ENCODE results near the gene PLXNA4.

The PLXNA4 gene

GRCh38 chr7:132160611-132161532 lies 415.4 kb downstream of the PLXNA4 start:
- DNase-seq = no peak

- DNase-seq = no peak
These were observed 417.4 kb downstream of the PLXNA4 start for GRCh38 chr7:132158841-132159240.

- DNase-seq = no peak
These were observed 418.1 kb downstream of the PLXNA4 start for GRCh38 chr7:132158166-132158565.

- no peak for DNase-seq
These were observed 420.6 kb downstream of the PLXNA4 start for GRCh38 chr7:132155715-132156114.

GRCh38 chr7:132154695-132155471 lies 421.4 kb downstream of the PLXNA4 start:
- no peak for DNase-seq

- DNase-seq = no peak
These were observed 422.0 kb downstream of the PLXNA4 start for GRCh38 chr7:132154248-132154647.

GRCh38 chr7:132152131-132152889 lies 424.0 kb downstream of the PLXNA4 start:
- DNase-seq = no peak

GRCh38 chr7:132150711-132151110 lies 425.6 kb downstream of the PLXNA4 start:
- no peak for DNase-seq

GRCh38 chr7:132149436-132150304 lies 426.6 kb downstream of the PLXNA4 start:
- no peak for DNase-seq

GRCh38 chr7:132148876-132149275 lies 427.4 kb downstream of the PLXNA4 start:
- no peak for DNase-seq

GRCh38 chr7:132145466-132145865 lies 430.8 kb downstream of the PLXNA4 start:
- no peak for DNase-seq

GRCh38 chr7:132145063-132145462 lies 431.2 kb downstream of the PLXNA4 start:
- DNase-seq = no peak

GRCh38 chr7:132142006-132142405 lies 434.3 kb downstream of the PLXNA4 start:
- DNase-seq = no peak

- DNase-seq = no peak
These were observed 435.2 kb downstream of the PLXNA4 start for GRCh38 chr7:132141109-132141508.

- no peak for DNase-seq
These were observed 435.9 kb downstream of the PLXNA4 start for GRCh38 chr7:132140341-132140740.

- no peak for DNase-seq
These were observed 437.5 kb downstream of the PLXNA4 start for GRCh38 chr7:132138817-132139216.

- no peak for DNase-seq
These were observed 438.6 kb downstream of the PLXNA4 start for GRCh38 chr7:132137681-132138080.

GRCh38 chr7:132135746-132136385 lies 440.4 kb downstream of the PLXNA4 start:
- no peak for DNase-seq

GRCh38 chr7:132134814-132135445 lies 441.3 kb downstream of the PLXNA4 start:
- DNase-seq = no peak

- DNase-seq = no peak
These were observed 442.8 kb downstream of the PLXNA4 start for GRCh38 chr7:132133501-132133900.

- no peak for DNase-seq
These were observed 445.1 kb downstream of the PLXNA4 start for GRCh38 chr7:132131196-132131595.
